Measurements from ENCODE around the gene TYSND1.

The TYSND1 gene

DNA sequence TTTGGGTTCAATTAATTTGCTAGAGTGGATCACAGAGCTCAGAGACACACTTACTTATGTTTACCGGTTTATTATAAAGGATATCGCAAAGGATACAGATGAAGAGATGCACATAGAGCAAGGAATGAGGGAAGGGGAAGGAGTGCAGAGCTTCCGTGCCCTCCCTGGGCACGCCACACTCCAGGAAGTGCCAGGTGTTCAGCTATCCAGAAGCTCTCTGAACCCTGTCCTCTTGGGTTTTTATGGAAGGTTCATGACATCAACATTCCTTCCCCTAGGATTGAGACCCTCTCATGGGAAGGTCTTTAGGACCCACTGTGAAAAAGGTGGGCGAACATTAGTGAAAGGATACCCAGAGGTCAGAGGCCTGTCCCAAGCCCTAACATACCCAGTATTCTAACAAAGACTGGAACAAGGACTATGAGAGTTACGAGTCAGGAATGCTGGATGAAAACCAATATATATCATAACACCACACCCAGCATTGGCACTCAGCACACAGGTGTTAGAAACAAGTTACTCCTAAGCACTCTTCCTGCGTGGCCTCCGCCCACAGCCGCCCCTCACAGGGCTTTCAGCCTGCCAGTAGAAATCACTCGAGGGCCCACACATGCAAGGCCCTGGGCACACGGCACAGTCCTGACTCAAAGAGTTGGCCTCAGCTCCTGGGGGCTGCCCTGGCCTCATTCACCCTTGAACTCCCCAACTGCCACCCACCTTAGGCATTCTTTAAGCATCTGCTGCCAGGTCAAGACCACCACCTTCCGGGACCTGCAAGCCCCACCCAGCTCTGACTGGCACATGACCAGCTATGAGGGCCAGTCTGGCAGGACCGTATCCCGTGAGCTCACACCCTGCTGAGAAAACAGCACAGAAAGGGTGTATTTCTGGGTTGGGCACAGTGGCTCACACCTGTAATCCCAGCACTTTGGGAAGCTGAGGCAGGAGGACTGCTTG lies 8.3 kb downstream of the TYSND1 start:
- Histone ChIP-seq H3K4me3 (ENCODE audit: severe bottlenecking) (no peak overlapping the region), H3K36me3 (ENCODE audit: low read depth) (no peaks in the 10 kb centered on the region), H3K4me1 (ENCODE audit: insufficient read depth, poor library complexity, severe bottlenecking) (peaks cover 9% of the 10 kb centered on the region), H3K9me3 (ENCODE audit: severe bottlenecking) (no peaks in the 10 kb centered on the region), H3K27me3 (ENCODE audit: insufficient read depth, poor library complexity, severe bottlenecking) (no peaks in the 10 kb centered on the region), H3K27ac (ENCODE audit: poor library complexity, severe bottlenecking) (peak overlapping the region; percentile 25)
- ATAC-seq (ENCODE audit: low read depth): peak; percentile 67
- DNase-seq (ENCODE audit: low spot score): no peak
- TF ChIP-seq, protein P1, sequence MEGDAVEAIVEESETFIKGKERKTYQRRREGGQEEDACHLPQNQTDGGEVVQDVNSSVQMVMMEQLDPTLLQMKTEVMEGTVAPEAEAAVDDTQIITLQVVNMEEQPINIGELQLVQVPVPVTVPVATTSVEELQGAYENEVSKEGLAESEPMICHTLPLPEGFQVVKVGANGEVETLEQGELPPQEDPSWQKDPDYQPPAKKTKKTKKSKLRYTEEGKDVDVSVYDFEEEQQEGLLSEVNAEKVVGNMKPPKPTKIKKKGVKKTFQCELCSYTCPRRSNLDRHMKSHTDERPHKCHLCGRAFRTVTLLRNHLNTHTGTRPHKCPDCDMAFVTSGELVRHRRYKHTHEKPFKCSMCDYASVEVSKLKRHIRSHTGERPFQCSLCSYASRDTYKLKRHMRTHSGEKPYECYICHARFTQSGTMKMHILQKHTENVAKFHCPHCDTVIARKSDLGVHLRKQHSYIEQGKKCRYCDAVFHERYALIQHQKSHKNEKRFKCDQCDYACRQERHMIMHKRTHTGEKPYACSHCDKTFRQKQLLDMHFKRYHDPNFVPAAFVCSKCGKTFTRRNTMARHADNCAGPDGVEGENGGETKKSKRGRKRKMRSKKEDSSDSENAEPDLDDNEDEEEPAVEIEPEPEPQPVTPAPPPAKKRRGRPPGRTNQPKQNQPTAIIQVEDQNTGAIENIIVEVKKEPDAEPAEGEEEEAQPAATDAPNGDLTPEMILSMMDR (IDR thresholded peaks at IDR 0.05; ENCODE audit: poor library complexity, severe bottlenecking): no peak

DNA sequence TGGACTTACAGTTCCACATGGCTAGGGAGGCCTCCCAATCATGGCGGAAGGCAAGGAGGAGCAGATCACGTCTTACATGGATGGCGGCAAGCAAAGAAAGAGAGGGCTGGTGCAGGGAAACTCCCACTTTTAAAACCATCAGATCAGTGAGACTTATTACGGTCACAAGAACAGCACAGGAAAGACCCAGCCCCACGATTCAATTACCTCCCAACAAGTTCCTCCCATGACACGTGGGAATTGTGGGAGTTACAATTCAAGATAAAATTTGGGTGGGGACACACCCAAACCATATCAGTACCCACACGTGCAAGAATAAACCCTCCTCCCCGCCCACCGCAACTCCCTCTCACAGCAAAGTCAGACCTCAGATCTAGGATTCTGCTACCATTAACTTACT lies 9.4 kb downstream of the TYSND1 start:
- DNase-seq (ENCODE audit: low spot score) (no peak), ATAC-seq (ENCODE audit: low read depth) (no peak)
- Histone ChIP-seq H3K4me3 (ENCODE audit: severe bottlenecking) (no peak overlapping the region), H3K27me3 (ENCODE audit: insufficient read depth, poor library complexity, severe bottlenecking) (no peaks in the 10 kb centered on the region), H3K27ac (ENCODE audit: poor library complexity, severe bottlenecking) (no peak overlapping the region), H3K36me3 (ENCODE audit: low read depth) (no peaks in the 10 kb centered on the region), H3K4me1 (ENCODE audit: insufficient read depth, poor library complexity, severe bottlenecking) (peaks cover 9% of the 10 kb centered on the region), H3K9me3 (ENCODE audit: severe bottlenecking) (no peaks in the 10 kb centered on the region)
- TF ChIP-seq, protein P1 (IDR thresholded peaks at IDR 0.05; ENCODE audit: poor library complexity, severe bottlenecking): no peak

DNA sequence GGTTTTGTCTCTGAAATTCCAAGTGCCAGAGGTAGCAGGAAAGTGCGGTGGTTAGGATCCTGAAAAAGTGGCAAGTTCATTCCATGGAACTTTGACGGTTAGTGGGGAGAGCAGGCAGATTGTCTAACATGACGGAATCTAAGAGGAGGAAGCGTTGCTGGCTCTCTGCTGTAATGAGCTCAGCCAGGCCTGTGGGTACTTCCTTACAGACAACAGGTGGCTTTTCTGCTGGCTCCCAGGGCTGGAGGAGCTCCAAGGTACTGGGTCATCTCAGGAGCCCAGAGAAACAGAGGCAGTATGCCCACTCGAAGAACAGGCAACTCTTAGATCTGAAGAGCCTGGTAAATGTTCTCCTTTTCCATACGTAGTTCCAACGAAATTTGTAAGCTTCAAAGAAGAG lies 10.8 kb downstream of the TYSND1 start:
- Histone ChIP-seq H3K9me3 (ENCODE audit: severe bottlenecking) (no peaks in the 10 kb centered on the region), H3K27ac (ENCODE audit: poor library complexity, severe bottlenecking) (no peak overlapping the region), H3K4me1 (ENCODE audit: insufficient read depth, poor library complexity, severe bottlenecking) (peaks cover 15% of the 10 kb centered on the region), H3K27me3 (ENCODE audit: insufficient read depth, poor library complexity, severe bottlenecking) (no peaks in the 10 kb centered on the region), H3K4me3 (ENCODE audit: severe bottlenecking) (no peak overlapping the region), H3K36me3 (ENCODE audit: low read depth) (no peaks in the 10 kb centered on the region)
- TF ChIP-seq, protein P1 (IDR thresholded peaks at IDR 0.05; ENCODE audit: poor library complexity, severe bottlenecking): no peak
- DNase-seq (ENCODE audit: low spot score) (no peak), ATAC-seq (ENCODE audit: low read depth) (no peak)

DNA sequence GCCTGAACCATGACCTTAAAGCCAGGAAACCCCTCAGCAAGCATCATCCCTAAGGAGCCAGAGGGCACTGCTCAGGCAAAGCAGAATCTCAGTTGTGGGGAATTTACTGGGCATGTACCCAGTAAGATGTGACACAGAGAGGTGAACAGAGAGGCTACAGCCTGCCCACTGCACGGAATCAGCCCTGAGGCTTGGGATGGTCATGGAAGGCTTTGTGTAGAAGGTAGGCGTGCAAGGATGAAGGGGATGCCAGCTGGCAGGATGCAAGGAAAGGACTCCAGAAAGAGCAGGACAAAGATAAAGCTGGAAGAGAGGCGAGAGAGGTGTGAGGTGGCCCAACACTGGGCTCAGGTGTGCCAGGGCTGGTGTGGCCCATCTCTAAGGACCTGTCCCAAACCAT lies 11.5 kb downstream of the TYSND1 start:
- TF ChIP-seq, protein P1 (IDR thresholded peaks at IDR 0.05; ENCODE audit: poor library complexity, severe bottlenecking): no peak

More for the DNA sequence above, 11.5 kb downstream of the TYSND1 start:
- Histone ChIP-seq H3K27ac (ENCODE audit: poor library complexity, severe bottlenecking) (no peak overlapping the region), H3K27me3 (ENCODE audit: insufficient read depth, poor library complexity, severe bottlenecking) (no peaks in the 10 kb centered on the region), H3K9me3 (ENCODE audit: severe bottlenecking) (no peaks in the 10 kb centered on the region), H3K36me3 (ENCODE audit: low read depth) (0 out of 2 replicates have a peak, but pooled peaks cover 2% of the 10 kb centered on the region), H3K4me3 (ENCODE audit: severe bottlenecking) (no peak overlapping the region), H3K4me1 (ENCODE audit: insufficient read depth, poor library complexity, severe bottlenecking) (peaks cover 15% of the 10 kb centered on the region)
- ATAC-seq (ENCODE audit: low read depth) (no peak), DNase-seq (ENCODE audit: low spot score) (no peak)
